NCI-H1092 treated with DMSO at 0.1 percent for 48 hours (cell line): ENCODE results near the gene CMIP.
"Not testable (repeated sequence)": the region's sequence is repeated elsewhere in the genome, so short reads cannot be mapped to it uniquely, and the experiment has no call there.

ENCODE experiments used
- DNase-seq: peaks from one replicate; lab custom pipeline; 2025; lab: John Stamatoyannopoulos, UW

The CMIP gene

DNA sequence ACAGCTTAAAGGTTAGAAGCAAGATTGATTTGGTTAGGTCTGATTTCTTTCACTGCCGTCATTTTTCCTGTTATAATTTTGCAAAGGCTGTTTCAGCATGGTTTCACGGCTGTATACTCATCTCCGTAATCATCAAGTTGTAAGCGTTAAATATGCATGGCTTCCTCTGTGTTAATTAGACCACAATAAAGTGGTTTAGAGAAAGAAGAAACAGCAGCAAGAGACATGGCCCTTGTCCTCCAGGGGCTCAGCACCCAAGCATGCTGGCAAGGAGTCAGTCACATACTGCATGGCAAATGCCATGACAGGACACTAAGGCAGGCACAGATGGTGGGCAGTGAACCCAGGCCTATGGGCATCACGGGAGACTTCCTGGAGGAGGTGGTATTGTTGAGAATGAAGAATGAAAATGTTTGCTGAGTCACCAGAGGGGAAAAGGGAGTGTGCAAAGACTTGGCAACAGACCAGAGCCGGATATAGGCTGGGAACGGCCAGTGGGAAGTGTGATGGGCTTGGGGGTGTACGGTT is 273.1 kb downstream of the CMIP start:
- no peak for DNase-seq

DNA sequence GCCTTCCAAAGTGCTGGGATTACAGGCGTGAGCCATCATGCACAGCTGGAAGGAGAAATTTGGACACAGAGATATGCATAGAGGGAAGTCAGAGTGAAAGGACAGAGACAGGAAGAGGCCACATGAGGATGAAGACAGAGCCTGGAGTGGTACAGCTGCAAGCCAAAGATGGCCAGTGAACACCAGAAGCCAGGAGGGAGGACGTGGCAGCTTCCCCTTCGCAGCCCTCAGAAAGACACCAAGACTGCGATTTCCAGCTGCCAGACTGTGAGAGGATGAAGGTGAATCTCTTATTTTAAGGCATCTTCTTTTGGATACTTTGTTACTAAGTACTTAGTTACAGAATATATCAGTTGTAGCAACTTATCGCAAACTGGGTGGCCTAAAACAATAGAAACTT is 274.0 kb downstream of the CMIP start:
- DNase-seq = no peak

- DNase-seq = no peak
Observed at GRCh38 chr16:81719993-81720392, 275.4 kb downstream of the CMIP start.

GRCh38 chr16:81720973-81721906 is 276.6 kb downstream of the CMIP start:
- DNase-seq = no peak

DNA sequence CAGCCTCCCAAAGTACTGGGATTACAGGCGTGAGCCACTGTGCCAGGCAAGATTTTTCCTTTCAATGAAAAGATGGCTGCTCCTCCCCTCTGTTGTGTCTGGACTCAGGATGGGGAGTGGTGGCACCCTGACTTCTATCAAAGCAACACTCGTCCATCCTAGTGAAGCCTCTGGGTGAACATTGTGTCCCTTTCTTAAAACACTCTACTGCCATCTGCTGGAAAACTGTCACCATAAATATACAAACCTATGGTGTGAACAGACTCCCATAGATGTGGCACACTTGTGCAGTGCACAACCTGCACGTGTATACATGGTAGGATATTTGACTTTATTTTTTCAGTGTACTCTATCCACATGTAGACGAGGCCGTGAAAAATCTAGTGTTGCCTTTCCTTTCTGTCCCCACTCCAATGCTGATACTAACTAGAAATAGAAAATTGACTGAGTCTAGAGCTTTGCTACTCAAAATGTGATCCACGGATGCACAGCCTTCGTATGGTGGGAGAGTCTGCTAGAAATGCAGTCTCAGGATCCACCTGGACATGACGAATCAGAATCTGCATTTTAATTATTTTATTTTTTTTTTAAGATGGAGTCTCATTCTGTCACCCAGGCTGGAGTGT is 278.6 kb downstream of the CMIP start:
- peak; percentile 82 for DNase-seq

DNA sequence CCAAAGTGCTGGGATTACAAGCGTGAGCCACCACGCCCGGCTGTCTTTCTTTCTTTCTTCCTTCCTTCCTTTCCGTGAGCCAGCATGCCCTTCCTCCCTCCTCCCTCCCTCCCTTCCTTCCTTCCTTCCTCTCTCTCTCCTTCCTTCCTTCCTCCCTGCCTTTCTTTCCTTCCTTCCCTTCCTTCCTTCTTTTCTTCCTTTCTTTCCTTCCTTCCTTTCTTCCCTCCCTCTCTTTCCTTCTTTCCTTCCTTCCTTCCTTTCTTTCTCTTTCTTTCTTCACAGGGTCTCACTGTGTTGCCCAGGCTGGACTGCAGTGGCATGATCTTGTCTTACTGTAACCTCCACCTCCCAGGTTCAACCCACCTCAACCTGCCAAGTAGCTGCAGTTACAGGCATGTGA is 283.8 kb downstream of the CMIP start:
- DNase-seq = no peak

GRCh38 chr16:81729451-81729850 is 284.8 kb downstream of the CMIP start:
- DNase-seq = no peak

GRCh38 chr16:81730090-81731051 is 285.8 kb downstream of the CMIP start:
- peak; percentile 81 for DNase-seq

DNA sequence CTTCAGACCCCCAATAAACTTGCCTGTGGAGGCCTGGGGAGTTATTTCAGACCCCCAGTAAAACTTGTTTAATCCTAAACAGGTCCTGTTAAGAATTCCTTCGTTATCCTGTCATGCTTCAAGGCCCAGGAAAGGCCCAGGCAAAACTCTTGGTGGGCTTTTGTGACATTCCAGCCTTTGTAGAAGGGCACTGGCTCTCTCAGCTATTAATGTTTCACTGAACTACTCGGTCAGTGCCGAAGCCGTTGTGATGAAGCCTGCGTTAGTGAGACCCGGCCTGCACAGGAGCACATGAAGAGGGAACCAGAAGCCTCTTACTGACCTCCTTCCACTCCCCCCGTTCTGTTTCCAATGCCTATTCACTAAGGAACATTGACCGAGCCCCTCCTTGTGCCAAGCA is 287.0 kb downstream of the CMIP start:
- no peak for DNase-seq

GRCh38 chr16:81732699-81733098 is 288.1 kb downstream of the CMIP start:
- no peak for DNase-seq

DNA sequence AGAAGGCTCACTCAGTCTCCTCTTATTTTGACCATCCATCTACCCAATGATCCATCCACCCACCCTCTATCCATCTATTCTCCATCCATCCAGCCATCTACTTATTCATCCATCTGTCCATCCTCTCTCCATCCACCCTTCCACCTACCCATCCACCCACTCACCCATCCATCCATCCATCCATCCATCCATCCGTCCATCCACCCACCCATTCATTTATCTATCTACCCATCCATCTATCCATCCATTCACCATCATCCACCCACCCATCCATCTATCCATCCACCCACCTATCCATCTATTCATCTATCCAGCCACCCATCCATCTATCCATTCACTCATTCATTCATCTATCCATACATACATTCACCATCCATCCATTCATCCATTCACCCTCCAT is 288.7 kb downstream of the CMIP start:
- no peak for DNase-seq

DNA sequence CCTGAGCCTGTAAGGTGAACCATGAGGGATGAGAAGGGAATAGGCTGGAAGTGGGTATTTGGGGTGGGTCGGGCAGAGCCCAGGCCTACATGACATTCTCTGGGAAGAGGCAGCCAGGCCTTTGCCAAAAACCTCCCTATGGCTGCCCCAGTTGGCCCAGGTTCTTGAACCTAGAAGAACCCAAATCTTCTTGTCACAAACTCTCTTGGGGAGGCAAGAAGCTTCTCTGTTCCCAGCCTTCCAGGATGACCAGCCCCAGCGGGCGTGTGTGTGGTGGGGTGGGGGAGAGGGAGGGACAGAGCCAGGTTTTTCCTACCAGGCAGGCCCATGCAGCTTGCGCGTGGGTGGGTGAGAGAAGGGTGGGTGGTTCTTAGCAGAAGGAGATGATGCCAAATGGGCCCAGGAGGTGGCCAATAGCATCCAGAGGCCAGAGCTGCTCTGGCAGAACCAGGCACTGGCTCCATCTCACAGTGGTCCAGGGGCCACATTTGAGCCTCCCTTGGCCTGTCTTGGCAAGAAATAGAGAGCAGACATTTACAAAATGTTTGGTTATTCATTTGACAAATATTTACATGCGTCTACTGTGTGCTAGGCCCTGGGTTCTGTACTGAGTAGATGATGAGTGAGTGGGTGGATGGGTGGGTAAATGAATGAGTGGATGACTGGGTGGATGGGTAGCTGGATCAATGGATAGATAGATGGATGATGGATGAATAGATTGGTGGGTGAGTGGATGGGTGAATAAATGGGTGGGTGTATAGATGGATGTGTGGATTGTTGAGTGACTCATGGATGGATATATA is 290.2 kb downstream of the CMIP start:
- DNase-seq = no peak

DNA sequence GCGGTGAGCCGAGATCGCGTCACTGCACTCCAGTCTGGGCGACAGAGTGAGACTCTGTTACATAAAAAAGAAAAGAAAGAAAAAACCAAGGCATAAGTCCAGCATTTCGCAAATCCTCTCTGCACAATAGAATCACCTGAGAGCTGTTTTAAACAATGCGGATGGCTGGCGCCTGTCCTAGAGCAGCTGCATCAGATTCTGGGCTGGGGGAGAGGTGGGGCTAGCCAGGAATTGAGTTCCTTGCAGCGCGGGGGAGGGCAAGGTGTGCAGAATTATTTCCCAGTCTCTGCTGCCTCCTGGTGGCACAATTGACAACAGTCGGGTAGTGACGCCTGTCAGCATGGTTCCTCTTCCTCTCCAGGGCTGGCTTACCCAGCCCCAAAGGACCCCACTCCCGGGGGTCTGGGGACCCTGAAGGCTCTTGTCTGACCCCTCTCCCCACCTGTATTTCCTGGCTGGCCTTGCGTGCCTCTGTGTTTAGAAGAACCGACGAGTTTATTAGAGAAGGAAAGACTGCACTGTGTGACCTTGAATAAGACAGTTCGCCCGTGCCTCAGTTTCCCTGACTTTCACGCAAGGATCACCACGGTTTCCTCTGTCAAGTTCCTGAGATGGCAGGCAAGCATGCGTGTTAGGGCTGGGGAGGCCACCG is 293.4 kb downstream of the CMIP start:
- peak; percentile 72 for DNase-seq

- DNase-seq = no peak
Observed at GRCh38 chr16:81738783-81739496, 294.3 kb downstream of the CMIP start.

GRCh38 chr16:81739503-81739902 is 294.9 kb downstream of the CMIP start:
- DNase-seq = no peak

DNA sequence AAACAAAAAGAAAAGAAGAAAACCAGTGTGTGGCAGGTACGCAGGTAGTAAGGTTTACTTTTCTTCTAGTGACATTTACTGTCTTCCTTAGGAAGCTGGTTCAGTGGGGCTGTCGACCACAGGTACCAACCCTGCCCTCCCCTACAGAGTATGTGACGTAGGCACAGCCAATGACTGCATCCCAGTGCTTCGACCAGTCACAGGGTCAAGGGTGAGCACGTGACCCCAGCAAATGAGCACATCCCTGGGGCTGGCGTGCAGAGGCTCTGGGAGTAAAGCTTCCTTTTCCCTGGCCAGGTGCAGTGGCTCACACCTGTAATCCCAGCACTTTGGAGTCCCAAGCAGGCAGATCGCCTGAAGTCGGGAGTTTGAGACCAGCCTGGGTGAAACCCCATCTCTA is 295.6 kb downstream of the CMIP start:
- no peak for DNase-seq

DNA sequence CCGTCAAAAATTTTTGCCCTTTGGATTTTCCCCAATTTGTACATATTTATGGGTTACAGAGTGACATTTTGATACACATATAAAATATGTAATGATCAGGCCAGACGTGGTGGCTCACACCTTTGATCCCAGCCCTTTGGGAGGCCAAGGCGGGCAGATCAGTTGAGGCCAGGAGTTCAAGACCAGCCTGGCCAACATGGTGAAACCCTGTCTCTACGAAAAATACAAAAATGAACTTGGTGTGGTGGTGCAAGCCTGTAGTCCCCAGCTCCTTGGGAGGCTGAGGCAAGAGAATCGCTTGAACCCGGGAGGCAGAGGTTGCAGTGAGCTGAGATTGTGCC is 296.8 kb downstream of the CMIP start:
- not testable (repeated sequence) for DNase-seq

DNA sequence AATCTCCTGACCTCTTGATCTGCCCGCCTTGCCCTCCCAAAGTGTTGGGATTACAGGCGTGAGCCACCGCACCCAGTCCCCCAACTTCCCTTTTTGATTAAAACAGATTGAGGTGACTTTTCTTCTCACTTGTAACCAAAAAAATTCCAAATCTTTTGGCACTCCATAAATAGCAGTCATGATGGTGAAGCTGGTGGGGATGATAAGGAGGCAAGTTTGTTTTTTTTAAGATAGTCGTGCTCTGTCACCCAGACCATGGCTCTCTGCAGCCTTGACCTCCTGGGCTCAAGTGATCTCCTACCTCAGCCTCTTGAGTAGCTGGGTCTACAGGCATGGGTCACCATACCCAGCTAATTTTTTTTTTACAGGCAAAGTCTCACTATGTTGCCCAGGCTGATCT is 299.8 kb downstream of the CMIP start:
- no peak for DNase-seq

DNA sequence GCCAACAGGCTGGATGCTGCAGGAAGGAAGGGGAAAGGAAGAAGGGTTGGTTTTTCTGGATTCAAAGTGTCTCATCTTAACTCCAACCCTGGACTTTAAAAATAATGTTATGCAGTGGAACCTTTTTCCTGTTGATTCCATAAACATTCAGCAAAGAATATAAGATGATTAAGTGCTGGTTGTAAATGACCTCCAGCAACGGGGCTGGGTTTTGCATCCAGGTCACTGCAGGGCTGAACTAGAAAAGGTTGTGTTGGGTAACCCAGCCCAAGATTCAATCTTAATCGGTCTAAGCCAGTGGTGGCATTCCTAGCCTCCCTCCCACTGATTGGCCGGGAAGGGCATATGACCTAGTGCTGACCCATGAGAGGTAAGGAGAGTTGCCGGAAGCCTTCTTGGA is 300.3 kb downstream of the CMIP start:
- DNase-seq = no peak
